Ovary (tissue), 3 donors: ENCODE measurements around the gene ARHGEF19.
A peak's percentile ranks its signal among the peaks of the same experiment; 100 is the strongest.

ENCODE experiments used
- CTCF ChIP-seq, 3 donors: fragments of 450-650 bp in 2 of 3; fragments of 200-600 bp in 1 of 3; IDR thresholded peaks; one replicate each; pipeline versions ENCODE4 v1.5.1 to v1.8.0; 2016 to 2022; ENCODE audit warnings: antibody characterized with exemption in 3 of 3, mild to moderate bottlenecking in 1 of 3
- EP300 ChIP-seq: sonication (generic); formaldehyde crosslinking; IDR thresholded peaks from one replicate; pipeline ENCODE4 v1.6.1; 2017; ENCODE audit warnings: antibody characterized with exemption
- POLR2A ChIP-seq: fragments of 450-650 bp; IDR thresholded peaks from one replicate; pipeline ENCODE4 v1.6.1; 2017; ENCODE audit warnings: antibody characterized with exemption, mild to moderate bottlenecking, moderate library complexity
- donor health status: DM: no; HTN: no; CAD: no.

GRCh38 chr1:16226490-16227179 is 14.2 kb upstream of the ARHGEF19 start:
- TF ChIP-seq CTCF (IDR thresholded peaks at IDR 0.05) (no peak), EP300 (no peak), POLR2A (peak; percentile 5)
